Stimulated activated CD4-positive, alpha-beta T cell treated with anti-CD3 and anti-CD28 coated beads, Interleukin-2, amount 100 ng/mL, for 4 hours (primary cell): ENCODE results near the gene WIPI1.
"Not testable (repeated sequence)": the region's sequence is repeated elsewhere in the genome, so short reads cannot be mapped to it uniquely, and the experiment has no call there.

Source experiments
- DNase-seq: peaks from one replicate; pipeline ENCODE4 v3.0.0-alpha.2; 2020; ENCODE audit warnings: low read depth

Gene WIPI1

GRCh38 chr17:68457168-68457538 lies at the start of gene WIPI1:
WIPI1 (minus strand) TSS chr17:68457496; CDS start chr17:68457421, 75 bp downstream.
- DNase-seq: no peak

GRCh38 chr17:68505951-68506350 lies 48.7 kb upstream of the WIPI1 start:
- DNase-seq: no peak

GRCh38 chr17:68501074-68501473 lies 43.8 kb upstream of the WIPI1 start:
- DNase-seq: no peak

- no peak for DNase-seq
Observed at GRCh38 chr17:68499587-68499986, 42.3 kb upstream of the WIPI1 start.

- no peak for DNase-seq
Observed at GRCh38 chr17:68498479-68499326, 41.4 kb upstream of the WIPI1 start.

GRCh38 chr17:68497885-68498319 lies 40.6 kb upstream of the WIPI1 start:
- no peak for DNase-seq

GRCh38 chr17:68495081-68495480 lies 37.8 kb upstream of the WIPI1 start:
- no peak for DNase-seq

- DNase-seq: not testable (repeated sequence)
Observed at GRCh38 chr17:68492394-68493054, 35.2 kb upstream of the WIPI1 start.

GRCh38 chr17:68491381-68492231 lies 34.3 kb upstream of the WIPI1 start:
- DNase-seq: no peak

- no peak for DNase-seq
Observed at GRCh38 chr17:68489919-68490318, 32.6 kb upstream of the WIPI1 start.

GRCh38 chr17:68484458-68484857 lies 27.2 kb upstream of the WIPI1 start:
- DNase-seq: no peak

- no peak for DNase-seq
Observed at GRCh38 chr17:68482576-68483041, 25.3 kb upstream of the WIPI1 start.

- DNase-seq: no peak
Observed at GRCh38 chr17:68480885-68481284, 23.6 kb upstream of the WIPI1 start.

GRCh38 chr17:68470961-68471360 lies 13.7 kb upstream of the WIPI1 start:
- no peak for DNase-seq

- DNase-seq: no peak
Observed at GRCh38 chr17:68468788-68469187, 11.5 kb upstream of the WIPI1 start.

- no peak for DNase-seq
Observed at GRCh38 chr17:68468334-68468733, 11.0 kb upstream of the WIPI1 start.

- no peak for DNase-seq
Observed at GRCh38 chr17:68463211-68464019, 6.1 kb upstream of the WIPI1 start.

GRCh38 chr17:68462381-68463210 lies 5.3 kb upstream of the WIPI1 start:
- peak; percentile 63 for DNase-seq

- no peak for DNase-seq
Observed at GRCh38 chr17:68461589-68461988, 4.3 kb upstream of the WIPI1 start.

GRCh38 chr17:68461122-68461539 lies 3.8 kb upstream of the WIPI1 start:
- no peak for DNase-seq

GRCh38 chr17:68460715-68461114 lies 3.4 kb upstream of the WIPI1 start:
- DNase-seq: no peak
